KMS-11 (cell line): ENCODE data around the gene SLC12A4.

Source experiments
- H2AFZ ChIP-seq: fragments of 200-600 bp; sonication (generic); 2 replicates; pipeline ENCODE4 v1.6.1; 2016; ENCODE audit warnings: antibody characterized with exemption, mixed run types, low read depth
- H3K27ac ChIP-seq: fragments of 200-600 bp; sonication (generic); 2 replicates; pipeline ENCODE4 v1.6.1; 2016; ENCODE audit warnings: mild to moderate bottlenecking, mixed run types
- H3K27me3 ChIP-seq: fragments of 200-600 bp; sonication (generic); 2 replicates; pipeline ENCODE4 v1.6.1; 2017; ENCODE audit warnings: mild to moderate bottlenecking, low read depth, mixed run types, moderate library complexity; ENCODE audit not compliant: insufficient read depth
- H3K36me3 ChIP-seq: fragments of 200-600 bp; sonication (generic); 2 replicates; pipeline ENCODE4 v1.6.1; 2017; ENCODE audit warnings: mild to moderate bottlenecking, mixed run types; ENCODE audit not compliant: insufficient read depth
- H3K4me1 ChIP-seq: fragments of 200-600 bp; sonication (generic); 2 replicates; pipeline ENCODE4 v1.6.1; 2016; ENCODE audit warnings: mild to moderate bottlenecking, low read depth, mixed run types; ENCODE audit not compliant: poor library complexity, severe bottlenecking
- H3K4me2 ChIP-seq: fragments of 200-600 bp; sonication (generic); 2 replicates; pipeline ENCODE4 v1.7.0; 2016; ENCODE audit warnings: mild to moderate bottlenecking, mixed run types
- H3K4me3 ChIP-seq: fragments of 200-600 bp; sonication (generic); IDR thresholded peaks from 2 replicates; pipeline ENCODE4 v1.6.1; 2017; ENCODE audit warnings: low read depth, low read length, mixed read lengths; ENCODE audit not compliant: insufficient read depth
- H3K79me2 ChIP-seq: fragments of 200-600 bp; sonication (generic); 2 replicates; pipeline ENCODE4 v1.6.1; 2016; ENCODE audit warnings: low read depth, mixed run types; ENCODE audit not compliant: insufficient read depth
- H3K9ac ChIP-seq: fragments of 200-600 bp; sonication (generic); 2 replicates; pipeline ENCODE4 v1.6.1; 2016; ENCODE audit warnings: mild to moderate bottlenecking, mixed run types
- H4K20me1 ChIP-seq: fragments of 200-600 bp; sonication (generic); 2 replicates; pipeline ENCODE4 v1.6.1; 2016; ENCODE audit warnings: mild to moderate bottlenecking, mixed run types; ENCODE audit not compliant: insufficient read depth
- TF ChIP-seq, protein P1 (sequence below): fragments of 200-600 bp; sonication (generic); conservative IDR thresholded peaks from 2 replicates; pipeline ENCODE4 v1.6.1; 2017; ENCODE audit warnings: low read depth, mild to moderate bottlenecking, antibody characterized with exemption, low read length, moderate library complexity, mixed read lengths

The SLC12A4 gene

DNA sequence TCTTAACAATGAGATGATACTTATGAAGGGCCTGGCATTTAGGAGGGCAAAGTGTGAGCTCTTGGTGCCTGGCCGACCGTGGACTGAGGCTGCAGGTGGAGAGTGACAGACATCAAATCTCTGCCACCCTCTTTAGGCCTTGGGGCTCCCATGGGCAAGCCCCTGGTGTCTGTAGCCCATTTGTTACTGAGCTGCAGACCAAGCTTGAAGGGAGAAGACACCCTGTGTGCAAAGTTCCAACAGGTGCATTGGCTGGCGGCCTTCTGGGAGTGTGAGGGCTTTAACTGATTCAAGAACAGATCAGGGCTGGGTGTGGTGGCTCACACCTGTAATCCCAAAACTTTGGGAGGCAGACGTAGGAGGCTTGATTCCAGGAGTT is 36.0 kb downstream of the SLC12A4 start:
- Histone ChIP-seq H4K20me1 (no peaks in the 10 kb centered on the region), H3K36me3 (no peaks in the 10 kb centered on the region), H3K79me2 (peaks cover 12% of the 10 kb centered on the region; the same call in 1 of the 2 replicates), H3K9ac (no peak overlapping the region), H2AFZ (no peak overlapping the region), H3K27ac (no peak overlapping the region; the same call in 1 of the 2 replicates), H3K4me1 (peaks cover 13% of the 10 kb centered on the region), H3K27me3 (no peaks in the 10 kb centered on the region), H3K4me2 (no peak overlapping the region), H3K4me3 (no peak overlapping the region)
- TF ChIP-seq, protein P1, sequence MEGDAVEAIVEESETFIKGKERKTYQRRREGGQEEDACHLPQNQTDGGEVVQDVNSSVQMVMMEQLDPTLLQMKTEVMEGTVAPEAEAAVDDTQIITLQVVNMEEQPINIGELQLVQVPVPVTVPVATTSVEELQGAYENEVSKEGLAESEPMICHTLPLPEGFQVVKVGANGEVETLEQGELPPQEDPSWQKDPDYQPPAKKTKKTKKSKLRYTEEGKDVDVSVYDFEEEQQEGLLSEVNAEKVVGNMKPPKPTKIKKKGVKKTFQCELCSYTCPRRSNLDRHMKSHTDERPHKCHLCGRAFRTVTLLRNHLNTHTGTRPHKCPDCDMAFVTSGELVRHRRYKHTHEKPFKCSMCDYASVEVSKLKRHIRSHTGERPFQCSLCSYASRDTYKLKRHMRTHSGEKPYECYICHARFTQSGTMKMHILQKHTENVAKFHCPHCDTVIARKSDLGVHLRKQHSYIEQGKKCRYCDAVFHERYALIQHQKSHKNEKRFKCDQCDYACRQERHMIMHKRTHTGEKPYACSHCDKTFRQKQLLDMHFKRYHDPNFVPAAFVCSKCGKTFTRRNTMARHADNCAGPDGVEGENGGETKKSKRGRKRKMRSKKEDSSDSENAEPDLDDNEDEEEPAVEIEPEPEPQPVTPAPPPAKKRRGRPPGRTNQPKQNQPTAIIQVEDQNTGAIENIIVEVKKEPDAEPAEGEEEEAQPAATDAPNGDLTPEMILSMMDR = no peak

DNA sequence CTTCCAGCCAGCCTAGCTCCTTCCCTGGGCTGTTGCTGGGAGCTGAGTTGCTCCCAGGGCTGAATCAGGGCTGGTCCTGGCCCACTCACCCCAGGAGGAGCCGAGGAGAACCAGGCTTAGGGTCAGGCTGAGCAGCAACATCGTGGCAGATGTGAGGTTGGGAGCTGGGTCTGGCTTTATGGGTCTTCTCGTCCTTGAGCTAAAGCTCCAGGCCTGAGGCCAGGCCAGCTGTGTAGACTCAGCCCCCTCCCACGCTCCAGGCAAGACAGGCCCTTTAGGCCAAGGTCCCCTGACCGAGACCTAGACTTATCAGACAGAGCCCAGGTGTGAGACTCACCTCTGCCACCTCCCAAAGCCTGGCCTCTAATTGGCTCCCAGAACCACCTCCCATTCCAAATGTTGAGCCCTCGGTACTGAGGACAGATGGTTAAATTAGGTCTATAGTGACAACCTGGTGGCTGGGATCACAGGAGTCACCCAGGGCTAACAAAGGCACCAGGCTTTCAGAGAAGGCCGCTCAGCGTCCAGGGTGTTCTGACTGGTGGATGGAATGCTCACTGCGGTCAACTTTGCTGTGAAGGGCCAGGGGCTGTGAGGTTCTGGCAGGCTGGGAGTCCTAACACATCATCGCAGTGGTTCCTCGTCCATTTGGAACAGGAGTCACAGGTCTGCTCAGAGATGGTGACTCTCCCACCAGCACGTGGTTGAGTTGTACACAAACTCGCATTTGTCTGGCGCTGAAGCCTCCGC is 36.5 kb downstream of the SLC12A4 start, which contains the start of gene CTRL:
Gene CTRL, minus strand, starts transcription at position 151 of the 750 bp plus-strand sequence. Its CDS starts 10 bp downstream, at position 141.
- Histone ChIP-seq H3K4me2 (no peak within 1 kb of the TSS), H2AFZ (no peak within 1 kb of the TSS), H4K20me1 (no peaks in the 10 kb centered on the region), H3K4me1 (peaks cover 7% of the 10 kb centered on the region), H3K4me3 (no peak within 1 kb of the TSS), H3K9ac (no peak within 1 kb of the TSS), H3K36me3 (no peaks in the 10 kb centered on the region), H3K27ac (no peak within 1 kb of the TSS; the same call in 1 of the 2 replicates), H3K79me2 (peaks cover 12% of the 10 kb centered on the region; the same call in 1 of the 2 replicates), H3K27me3 (no peaks in the 10 kb centered on the region)
- TF ChIP-seq, protein P1 = no peak

DNA sequence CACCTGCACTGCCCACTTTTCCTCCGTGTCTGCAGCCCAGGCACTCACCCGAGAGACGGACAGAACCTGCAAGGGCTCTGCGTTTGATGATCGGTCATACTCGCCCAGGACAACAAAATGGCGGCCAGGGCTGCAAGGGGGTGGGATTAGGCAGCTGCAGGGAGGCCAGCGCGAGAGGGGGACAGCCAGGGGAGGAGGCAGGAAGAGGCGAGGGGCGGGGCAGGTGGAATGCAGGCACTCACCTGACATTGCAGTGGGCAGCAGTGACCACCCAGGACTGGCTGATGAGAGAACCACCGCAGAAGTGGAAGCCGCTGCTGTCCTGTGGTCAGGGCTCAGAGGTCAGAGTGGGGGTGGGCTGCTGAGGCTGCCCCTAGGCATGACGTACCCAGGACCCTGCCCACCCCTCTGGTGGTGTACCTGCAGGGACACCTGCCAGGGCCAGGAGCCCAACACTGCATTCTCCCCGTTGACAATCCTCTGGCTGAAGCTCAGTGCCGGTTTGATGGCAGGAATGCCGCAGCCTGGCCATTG is 37.7 kb downstream of the SLC12A4 start:
- Histone ChIP-seq H3K79me2 (peaks cover 5% of the 10 kb centered on the region; the same call in 1 of the 2 replicates), H3K27ac (no peak overlapping the region), H3K4me3 (no peak overlapping the region), H2AFZ (no peak overlapping the region), H3K4me1 (peaks cover 7% of the 10 kb centered on the region), H4K20me1 (no peaks in the 10 kb centered on the region), H3K4me2 (no peak overlapping the region), H3K27me3 (no peaks in the 10 kb centered on the region), H3K9ac (no peak overlapping the region), H3K36me3 (no peaks in the 10 kb centered on the region)
- TF ChIP-seq, protein P1 = no peak

DNA sequence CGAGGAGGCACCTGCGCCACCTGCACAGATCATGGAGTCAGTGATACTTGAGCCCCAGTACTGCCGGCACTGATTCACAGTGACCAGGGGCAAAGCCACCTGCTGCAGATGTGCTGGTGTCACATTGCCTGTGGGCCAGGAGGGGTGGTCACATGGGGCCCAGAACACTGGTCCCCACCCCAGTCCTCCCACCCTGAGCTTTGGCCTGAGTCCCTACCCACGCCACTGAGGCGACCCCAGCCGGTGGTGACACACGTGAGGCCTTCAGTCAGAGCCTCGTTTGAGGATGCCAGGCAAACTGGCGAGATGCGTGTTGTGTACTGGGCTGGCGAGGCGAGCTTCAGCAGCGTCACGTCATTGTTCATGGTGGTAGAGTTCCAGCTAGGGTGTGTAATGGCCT is 38.2 kb downstream of the SLC12A4 start:
- Histone ChIP-seq H4K20me1 (no peaks in the 10 kb centered on the region), H3K27ac (no peak overlapping the region), H3K4me1 (peaks cover 3% of the 10 kb centered on the region), H3K9ac (no peak overlapping the region), H3K79me2 (peaks cover 3% of the 10 kb centered on the region; the same call in 1 of the 2 replicates), H3K4me2 (no peak overlapping the region), H3K27me3 (no peaks in the 10 kb centered on the region), H3K36me3 (no peaks in the 10 kb centered on the region), H3K4me3 (no peak overlapping the region), H2AFZ (no peak overlapping the region)
- TF ChIP-seq, protein P1 = no peak
